OCI-LY1 (cell line): ENCODE results near the gene MUC12.

ENCODE experiments used
- H2AFZ ChIP-seq: fragments of 200-600 bp; sonication (generic), shearing (Covaris generic); 2 replicates; pipeline ENCODE4 v1.6.0; 2014; ENCODE audit warnings: antibody characterized with exemption, mild to moderate bottlenecking, low read length
- H3F3A ChIP-seq: fragments of 200-600 bp; sonication (generic), shearing (Covaris generic); 2 replicates; pipeline ENCODE4 v1.6.0; 2014; ENCODE audit warnings: mild to moderate bottlenecking, antibody characterized with exemption, low read length, moderate library complexity; ENCODE audit not compliant: insufficient read depth
- H3K27ac ChIP-seq: fragments of 200-600 bp; sonication (generic); 2 replicates; pipeline ENCODE4 v1.5.1; 2014; ENCODE audit warnings: low read length, mixed run types, mild to moderate bottlenecking, low read depth; ENCODE audit not compliant: poor library complexity, severe bottlenecking
- H3K27me3 ChIP-seq: fragments of 200-600 bp; sonication (generic); 2 replicates; pipeline ENCODE4 v1.6.0; 2014; ENCODE audit warnings: antibody characterized with exemption, mild to moderate bottlenecking, low read length, moderate library complexity; ENCODE audit not compliant: insufficient read depth
- H3K36me3 ChIP-seq: fragments of 200-600 bp; sonication (generic); 2 replicates; pipeline ENCODE4 v1.6.1; 2014; ENCODE audit warnings: mild to moderate bottlenecking, antibody characterized with exemption, low read length, moderate library complexity, mixed read lengths; ENCODE audit not compliant: insufficient read depth
- H3K4me1 ChIP-seq: fragments of 200-600 bp; sonication (generic); 2 replicates; pipeline ENCODE4 v1.5.1; 2014; ENCODE audit warnings: mild to moderate bottlenecking, low read length, moderate library complexity; ENCODE audit not compliant: insufficient read depth, severe bottlenecking
- H3K4me2 ChIP-seq: fragments of 200-600 bp; sonication (generic), shearing (Covaris generic); 2 replicates; pipeline ENCODE4 v1.6.1; 2014; ENCODE audit warnings: low read length
- H3K4me3 ChIP-seq: fragments of 200-600 bp; sonication (generic); 2 replicates; pipeline ENCODE4 v1.5.1; 2014; ENCODE audit warnings: low read length, low read depth, mild to moderate bottlenecking, mixed read lengths; ENCODE audit not compliant: poor library complexity, severe bottlenecking
- H3K79me2 ChIP-seq: fragments of 200-600 bp; shearing (Covaris generic); 2 replicates; pipeline ENCODE4 v1.6.1; 2016; ENCODE audit warnings: mixed run types, low read length, mixed read lengths; ENCODE audit not compliant: insufficient read depth
- H3K9ac ChIP-seq: fragments of 200-600 bp; sonication (generic), shearing (Covaris generic); 2 replicates; pipeline ENCODE4 v1.6.1; 2014; ENCODE audit warnings: mild to moderate bottlenecking, low read length, mixed read lengths
- H3K9me2 ChIP-seq: fragments of 200-600 bp; sonication (generic), shearing (Covaris generic); 2 replicates; pipeline ENCODE4 v1.6.1; 2014; ENCODE audit warnings: low read depth, mild to moderate bottlenecking, low read length, mixed read lengths
- H3K9me3 ChIP-seq: fragments of 200-600 bp; shearing (Covaris generic); 2 replicates; pipeline ENCODE4 v1.6.1; 2014; ENCODE audit warnings: low read length, mixed read lengths
- H4K20me1 ChIP-seq: fragments of 200-600 bp; sonication (generic), shearing (Covaris generic); 2 replicates; pipeline ENCODE4 v1.6.0; 2016; ENCODE audit warnings: mild to moderate bottlenecking, low read length; ENCODE audit not compliant: insufficient read depth
- CTCF ChIP-seq: fragments of 200-600 bp; sonication (generic), shearing (Covaris generic); IDR thresholded peaks from 2 replicates; pipeline ENCODE4 v1.5.1; 2017; ENCODE audit warnings: mild to moderate bottlenecking, antibody characterized with exemption, low read length, moderate library complexity, mixed read lengths
- EZH2 ChIP-seq: fragments of 200-600 bp; sonication (generic), shearing (Covaris generic); IDR thresholded peaks from 2 replicates; pipeline ENCODE4 v1.8.0; 2017; ENCODE audit warnings: borderline replicate concordance, mixed run types, mild to moderate bottlenecking, antibody characterized with exemption, low read length, moderate library complexity, mixed read lengths

Gene MUC12

DNA sequence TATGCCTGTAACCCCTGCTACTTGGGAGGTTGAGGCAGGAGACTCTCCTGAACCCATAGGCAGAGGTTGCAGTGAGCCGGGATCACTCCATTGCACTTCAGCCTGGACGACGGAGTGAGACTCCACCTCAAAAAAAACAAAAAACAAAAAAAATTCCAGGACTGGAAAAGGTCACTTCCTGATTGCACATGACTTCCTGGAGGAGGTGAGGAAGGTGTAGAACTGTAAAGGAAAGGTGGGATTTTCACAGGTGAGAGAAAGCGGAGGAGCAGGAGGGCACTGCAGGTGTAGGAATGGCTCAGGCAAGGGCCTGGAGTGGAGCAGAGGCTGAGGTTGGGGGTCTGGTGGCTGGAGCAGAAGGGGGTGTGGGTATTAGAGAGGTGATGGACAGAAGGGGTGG is 23.3 kb upstream of the MUC12 start:
- no peak for TF ChIP-seq EZH2
- no peak for TF ChIP-seq CTCF
- Histone ChIP-seq H3K4me3 (no peak overlapping the region), H3K27me3 (peaks cover 4% of the 10 kb centered on the region; the same call in 1 of the 2 replicates), H3K9me2 (no peaks in the 10 kb centered on the region), H3K79me2 (no peaks in the 10 kb centered on the region), H3K27ac (no peak overlapping the region), H3K4me2 (no peak overlapping the region), H3F3A (no peaks in the 10 kb centered on the region), H2AFZ (no peak overlapping the region), H3K4me1 (no peaks in the 10 kb centered on the region), H3K9me3 (no peaks in the 10 kb centered on the region), H3K36me3 (no peaks in the 10 kb centered on the region), H4K20me1 (no peaks in the 10 kb centered on the region), H3K9ac (no peak overlapping the region)

GRCh38 chr7:100946766-100947365 is 22.5 kb upstream of the MUC12 start:
- Histone ChIP-seq H4K20me1 (no peaks in the 10 kb centered on the region), H3K9ac (no peak overlapping the region), H3K9me2 (no peaks in the 10 kb centered on the region), H3K79me2 (no peaks in the 10 kb centered on the region), H3K4me1 (no peaks in the 10 kb centered on the region), H3F3A (no peaks in the 10 kb centered on the region), H3K27ac (no peak overlapping the region), H2AFZ (no peak overlapping the region), H3K9me3 (no peaks in the 10 kb centered on the region), H3K27me3 (peaks cover 7% of the 10 kb centered on the region; the same call in 1 of the 2 replicates), H3K36me3 (no peaks in the 10 kb centered on the region), H3K4me3 (no peak overlapping the region), H3K4me2 (no peak overlapping the region)
- TF ChIP-seq CTCF (no peak), EZH2 (no peak)

DNA sequence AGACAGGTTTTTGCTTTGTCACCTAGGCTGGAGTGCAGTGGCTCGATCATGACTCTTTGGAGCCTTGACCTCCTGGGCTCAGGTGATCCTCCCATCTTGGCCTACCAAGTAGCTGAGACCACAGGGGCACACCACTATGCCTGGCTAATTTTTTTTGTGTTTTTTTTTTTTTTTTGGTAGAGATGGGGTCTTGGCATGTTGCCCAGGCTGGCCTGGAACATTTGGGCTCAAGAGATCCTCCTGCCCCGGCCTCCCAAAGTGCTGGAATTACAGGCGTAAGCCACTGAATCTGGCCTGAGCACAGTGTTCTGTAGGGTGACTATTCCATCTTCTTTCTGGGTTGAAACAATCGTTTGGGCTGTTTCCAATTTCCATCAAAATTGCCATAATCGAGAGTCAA is 21.6 kb upstream of the MUC12 start:
- H3K27ac ChIP-seq: no peak overlapping the region
- H3K36me3 ChIP-seq: no peaks in the 10 kb centered on the region
- no peak overlapping the region for H3K9ac ChIP-seq
- H3K4me3 ChIP-seq: no peak overlapping the region
- H3K9me3 ChIP-seq: no peaks in the 10 kb centered on the region
- peaks cover 11% of the 10 kb centered on the region; the same call in 1 of the 2 replicates for H3K27me3 ChIP-seq
- no peaks in the 10 kb centered on the region for H3F3A ChIP-seq
- H3K9me2 ChIP-seq: no peaks in the 10 kb centered on the region
- TF ChIP-seq EZH2 (no peak), CTCF (no peak)
- H4K20me1 ChIP-seq: no peaks in the 10 kb centered on the region
- no peak overlapping the region for H3K4me2 ChIP-seq
- no peak overlapping the region for H2AFZ ChIP-seq
- H3K4me1 ChIP-seq: no peaks in the 10 kb centered on the region
- H3K79me2 ChIP-seq: no peaks in the 10 kb centered on the region
